GDM1 (cell line): Measurements from ENCODE around the gene BAIAP3.
A peak's percentile ranks its signal among the peaks of the same experiment; 100 is the strongest.

Experiments used
- DNase-seq: peaks from one replicate; lab custom pipeline; 2025; lab: John Stamatoyannopoulos, UW

The BAIAP3 gene

DNA sequence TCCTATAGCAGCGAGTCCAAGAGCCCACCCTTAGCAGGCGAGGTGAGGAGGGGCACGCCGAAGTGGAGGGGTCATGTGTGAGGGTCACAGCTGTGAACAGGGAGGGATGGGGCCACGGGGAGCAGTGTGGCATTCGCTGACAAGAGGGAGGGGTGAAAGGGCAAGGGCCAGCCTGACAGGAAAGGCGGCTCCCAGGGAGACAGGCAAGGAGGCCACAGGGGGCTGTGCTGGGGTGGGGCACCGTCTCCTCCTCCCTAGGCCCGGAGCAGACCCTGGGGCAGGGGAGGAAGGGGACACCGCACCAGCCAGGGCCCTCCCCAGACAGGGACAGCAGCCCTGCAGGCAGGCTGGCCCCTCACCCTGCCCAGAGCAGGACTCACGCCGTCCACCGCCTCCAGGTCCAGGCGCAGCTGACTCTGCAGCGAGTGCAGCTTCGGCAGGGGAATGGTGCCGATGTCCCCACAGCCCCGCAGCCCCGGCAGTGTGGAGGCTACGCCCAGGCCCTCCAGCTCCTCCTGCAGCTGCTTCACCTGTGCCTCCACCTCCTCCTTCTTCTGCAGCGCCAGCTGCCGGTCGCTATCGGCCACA is 33.4 kb downstream of the BAIAP3 start:
- DNase-seq, result no peak

- no peak for DNase-seq
These were observed 34.2 kb downstream of the BAIAP3 start for GRCh38 chr16:1367486-1368174.

DNA sequence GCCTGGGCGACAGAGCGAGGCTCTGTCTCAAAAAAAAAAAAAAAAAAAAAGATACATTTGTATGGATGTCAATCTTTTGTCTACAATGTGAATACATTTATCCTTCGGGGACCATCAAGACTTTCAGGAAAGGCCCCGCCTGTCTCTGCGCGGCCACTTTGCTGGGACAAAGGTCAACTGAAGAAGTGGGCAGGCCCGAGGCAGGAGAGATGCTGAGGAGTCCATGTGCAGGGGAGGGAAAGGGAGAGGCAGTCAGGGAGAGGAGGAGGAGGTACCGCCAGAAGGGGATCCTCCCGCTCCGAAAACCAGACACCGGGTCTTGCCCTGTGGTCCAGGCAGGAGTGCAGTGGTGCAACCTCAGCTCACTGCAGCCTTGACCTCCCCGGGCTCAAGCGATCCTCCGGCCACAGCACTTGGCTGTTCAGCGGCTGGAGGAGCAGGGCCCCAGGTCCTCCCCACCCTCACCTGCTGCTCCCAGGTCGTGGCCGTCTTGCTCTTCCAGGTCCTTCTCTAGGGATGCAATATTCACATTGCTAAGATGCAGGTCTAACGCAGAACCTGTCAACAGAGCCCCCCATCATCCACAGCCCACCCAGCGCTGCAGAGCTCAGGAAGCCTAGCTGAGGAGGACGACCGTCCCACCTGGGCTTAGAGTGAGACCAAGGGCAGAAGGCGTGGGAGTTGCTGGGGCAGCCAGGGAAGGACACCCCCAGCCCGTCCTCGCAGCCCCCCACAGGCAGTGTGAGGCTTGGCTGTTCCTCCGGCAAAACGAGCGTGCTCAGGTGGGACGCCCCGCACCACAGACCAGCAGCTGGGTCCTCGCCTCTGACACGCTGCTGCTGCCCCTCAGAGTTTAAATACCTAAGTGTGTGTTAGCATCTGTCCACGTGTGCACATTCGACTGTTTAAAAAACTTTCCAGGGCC is 37.9 kb downstream of the BAIAP3 start:
- no peak for DNase-seq

- DNase-seq, result no peak
These were observed 39.0 kb downstream of the BAIAP3 start for GRCh38 chr16:1372292-1372950.

DNA sequence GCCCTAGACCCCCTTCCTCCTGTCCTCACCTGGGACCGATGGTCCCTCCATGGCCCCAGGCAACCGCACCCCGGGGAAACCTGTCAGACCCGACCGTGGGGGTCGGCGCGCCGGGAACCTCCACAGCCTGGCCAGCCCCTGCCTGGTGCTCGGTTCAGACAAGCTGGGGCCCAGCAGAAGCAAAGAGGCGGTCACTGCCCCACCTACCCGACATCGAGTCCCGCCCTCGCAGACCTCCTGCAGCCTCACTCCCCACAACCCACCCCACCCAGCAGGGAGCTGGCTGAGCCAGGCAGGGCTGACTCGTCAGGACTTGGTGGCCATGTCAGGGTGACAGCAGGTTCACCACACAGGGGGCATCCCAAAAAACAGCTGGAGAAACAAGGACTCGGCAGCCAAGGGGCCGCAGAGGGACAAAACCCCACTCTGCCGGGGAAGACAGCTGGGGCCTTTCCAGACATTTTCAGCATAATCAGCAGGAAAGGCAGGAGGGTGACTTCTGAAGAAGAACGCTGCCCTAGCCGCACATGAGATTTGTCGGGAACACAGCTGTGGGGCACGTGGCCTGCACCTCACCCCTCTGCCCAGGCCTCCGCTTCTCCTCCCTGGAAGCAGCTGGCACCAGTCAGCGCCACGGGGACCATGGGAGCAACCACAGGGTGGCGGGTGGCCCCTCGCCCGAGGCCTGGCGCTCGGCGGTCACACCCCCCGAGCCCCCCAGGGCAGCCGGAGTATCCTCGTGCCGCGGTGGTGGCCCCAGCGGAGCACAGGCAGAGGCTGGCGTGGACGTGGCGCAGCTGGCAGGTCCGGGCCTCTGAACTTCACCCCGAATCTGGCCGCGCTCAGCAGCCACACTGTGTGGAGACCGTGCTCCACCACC is 41.2 kb downstream of the BAIAP3 start:
- DNase-seq, result no peak

DNA sequence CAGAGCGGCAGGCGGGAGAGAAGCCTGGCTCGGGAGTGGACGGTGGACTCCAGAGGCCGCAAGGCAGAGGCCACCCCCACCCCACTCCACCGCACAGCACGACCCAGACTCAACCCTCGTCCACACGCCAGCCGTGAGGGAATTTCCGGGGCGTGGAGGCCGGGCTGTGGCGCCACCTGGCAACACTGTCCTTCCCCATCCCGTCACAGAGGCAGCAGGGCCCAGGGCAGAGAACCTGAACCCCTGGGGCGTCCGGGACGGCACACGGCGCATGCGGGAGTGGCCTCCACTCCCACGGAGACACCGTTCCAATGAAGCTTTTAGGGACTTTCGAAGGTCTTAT is 41.8 kb downstream of the BAIAP3 start:
- no peak for DNase-seq

- DNase-seq, result no peak
These were observed 42.4 kb downstream of the BAIAP3 start for GRCh38 chr16:1375741-1376410.

GRCh38 chr16:1377406-1378010 is 44.1 kb downstream of the BAIAP3 start:
- no peak for DNase-seq

GRCh38 chr16:1378087-1378803 is 44.8 kb downstream of the BAIAP3 start:
- no peak for DNase-seq

DNA sequence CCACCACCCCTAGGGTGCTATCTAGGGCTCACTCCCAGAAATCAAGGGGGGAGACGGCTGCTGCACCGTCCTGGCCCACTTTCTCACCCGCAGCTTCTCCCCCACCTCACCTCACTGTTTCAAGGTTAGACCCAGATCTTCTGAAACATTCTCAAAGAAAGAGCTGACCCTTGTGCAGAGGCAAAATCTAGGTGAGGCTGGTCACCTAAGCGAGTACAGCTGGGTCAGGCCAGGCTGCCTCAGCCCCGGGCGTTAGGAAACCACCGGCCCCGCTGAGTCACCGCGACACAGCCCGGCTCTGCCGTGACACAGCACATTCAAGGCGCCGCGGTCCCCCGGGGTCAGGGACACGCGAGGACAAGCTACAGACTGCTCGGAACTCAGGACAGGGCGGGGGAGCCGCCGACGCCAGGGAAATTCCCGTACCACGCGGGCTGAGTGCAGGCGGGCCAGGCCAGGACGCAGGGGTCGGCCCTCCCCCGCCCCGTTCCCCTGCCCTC is 45.4 kb downstream of the BAIAP3 start:
- DNase-seq, result peak; percentile 57

DNA sequence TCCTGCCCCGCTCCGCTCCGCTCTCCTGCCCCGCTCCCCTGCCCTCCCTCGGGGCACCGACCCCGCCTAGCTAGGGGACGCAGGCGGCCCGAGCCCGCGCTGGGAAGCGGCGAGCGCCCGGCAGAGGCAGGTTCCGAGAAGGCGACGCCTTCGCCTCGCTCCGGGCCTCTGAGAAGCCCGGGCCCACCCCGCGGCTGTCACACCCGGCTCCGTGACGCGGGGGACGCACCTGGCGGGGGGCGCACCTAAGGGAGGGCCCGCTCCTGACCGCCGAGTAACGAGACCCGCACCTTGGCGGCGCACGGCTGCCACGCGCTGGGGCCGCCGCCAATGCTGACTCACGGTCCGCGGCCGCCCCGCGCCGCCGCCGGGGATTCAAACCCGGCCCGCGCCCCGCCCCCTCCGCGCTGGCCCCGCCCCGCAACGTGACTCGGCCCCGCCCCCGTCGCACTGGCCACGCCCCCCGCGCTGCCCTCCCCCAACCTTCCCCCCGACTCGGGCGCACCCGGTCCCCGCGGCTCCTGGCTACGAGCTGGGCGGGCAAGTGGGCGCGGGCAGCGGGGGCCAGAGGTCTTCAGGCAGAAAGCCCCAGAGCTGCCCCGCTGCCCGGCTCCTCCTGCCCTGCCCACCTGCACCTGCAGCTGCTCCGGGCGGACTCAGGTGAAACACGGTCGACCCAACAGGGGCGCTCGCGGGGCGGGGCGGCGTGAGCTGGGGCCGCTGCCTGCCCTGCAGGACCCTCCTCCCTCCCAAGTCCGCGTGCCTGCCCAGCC is 46.0 kb downstream of the BAIAP3 start:
- peak; percentile 38 for DNase-seq

- DNase-seq, result no peak
These were observed 46.8 kb downstream of the BAIAP3 start for GRCh38 chr16:1380195-1380594.

- DNase-seq, result no peak
These were observed 48.4 kb downstream of the BAIAP3 start for GRCh38 chr16:1381612-1382406.

DNA sequence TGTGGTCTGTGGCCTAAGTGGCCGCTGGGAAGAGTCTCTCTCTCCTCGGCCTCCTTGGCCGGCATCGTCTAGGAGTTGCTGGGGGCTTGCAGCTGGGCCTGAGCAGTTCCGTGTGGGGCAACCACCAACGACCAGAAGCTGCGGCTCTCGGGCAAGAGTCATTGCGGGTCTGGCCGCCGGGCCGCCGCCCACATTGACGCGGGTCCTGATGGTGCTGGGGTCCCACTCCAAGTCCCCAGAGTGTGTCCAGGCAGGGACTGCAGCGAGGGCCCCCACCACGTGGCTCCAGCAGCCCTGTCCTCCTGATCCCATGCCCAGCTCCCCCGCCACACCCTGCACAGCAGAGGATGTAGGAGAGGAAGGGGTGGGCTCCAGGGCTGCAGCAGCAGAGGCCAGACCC is 50.1 kb downstream of the BAIAP3 start:
- DNase-seq, result no peak

GRCh38 chr16:1385232-1385631 is 51.8 kb downstream of the BAIAP3 start:
- DNase-seq, result no peak

DNA sequence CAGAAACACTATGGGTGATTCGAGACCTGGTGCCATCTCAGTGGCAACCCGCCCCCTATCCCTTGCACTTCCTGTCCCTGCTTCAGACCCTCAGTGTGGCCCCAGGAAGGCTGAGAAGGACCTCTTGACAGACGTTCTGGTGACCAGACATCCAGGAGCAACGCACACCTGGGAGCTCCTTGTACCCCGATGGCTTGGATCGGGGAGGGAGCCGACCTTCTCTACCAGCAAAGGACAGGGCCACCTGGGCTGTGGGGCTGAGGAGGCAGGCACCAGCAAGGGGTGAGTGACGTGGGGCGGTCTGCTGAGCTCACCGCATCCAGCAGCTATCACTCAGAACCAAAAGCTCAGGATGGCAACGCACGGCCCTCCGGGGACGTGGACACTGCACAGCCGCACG is 53.9 kb downstream of the BAIAP3 start:
- DNase-seq, result no peak

DNA sequence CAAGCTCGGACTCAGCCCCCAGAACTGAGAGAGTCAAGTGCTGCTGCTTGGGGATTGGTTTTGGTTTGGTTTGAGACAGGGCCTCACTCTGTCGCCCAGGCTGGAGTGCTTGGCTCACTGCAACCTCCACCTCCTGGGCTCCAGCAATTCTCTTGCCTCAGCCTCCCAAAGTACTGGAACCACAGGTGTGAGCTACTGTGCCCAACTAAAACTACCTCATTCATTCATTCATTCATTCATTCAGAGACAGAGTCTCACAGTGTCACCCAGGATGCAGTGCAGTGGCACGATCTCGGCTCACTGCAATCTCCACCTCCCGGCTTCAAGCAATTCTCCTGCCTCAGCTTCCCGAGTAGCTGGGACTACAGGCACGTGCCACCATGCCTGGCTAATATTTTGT is 56.3 kb downstream of the BAIAP3 start:
- DNase-seq, result no peak

- DNase-seq, result no peak
These were observed 56.9 kb downstream of the BAIAP3 start for GRCh38 chr16:1390239-1390779.
